Upper lobe of left lung (tissue), 6 donors: Measurements from ENCODE around the gene FAM13A. TPM values are rescaled to one million over a fixed set of nuclear protein-coding genes. Genes with fewer than 3 reads are reported as not detected.
"Not testable (repeated sequence)": the region's sequence is repeated elsewhere in the genome, so short reads cannot be mapped to it uniquely, and the experiment has no call there.

ENCODE experiments used
- ATAC-seq, 2 donors: fragments of 200-7000 bp; cut with Tn5 transposase; one replicate each; pipeline ENCODE4 v1.9.1; 2022; ENCODE audit warnings: mild to moderate bottlenecking in 2 of 2, moderate library complexity in 2 of 2; ENCODE audit not compliant: low FRiP score in 2 of 2
- DNase-seq, 2 donors: peaks; one replicate each; pipeline ENCODE4 v3.0.0-alpha.2; 2019 to 2020
- H3K27ac ChIP-seq, 4 donors: fragments of 200-600 bp; sonication (generic); one replicate each; pipeline ENCODE4 v1.5.1; 2016 to 2019
- H3K27me3 ChIP-seq, 4 donors: fragments of 200-600 bp; sonication (generic); one replicate each; pipeline ENCODE4 v1.5.1; 2017 to 2019
- H3K36me3 ChIP-seq, 4 donors: fragments of 200-600 bp; sonication (generic); one replicate each; pipeline ENCODE4 v1.5.1; 2016 to 2019
- H3K4me1 ChIP-seq, 4 donors: fragments of 200-600 bp; sonication (generic); one replicate each; pipeline ENCODE4 v1.5.1; 2018 to 2019
- H3K4me3 ChIP-seq, 4 donors: fragments of 200-600 bp; sonication (generic); one replicate each; pipeline ENCODE4 v1.5.1; 2017 to 2019; ENCODE audit warnings: mild to moderate bottlenecking in 2 of 4, moderate library complexity in 1 of 4
- H3K9me3 ChIP-seq, 4 donors: fragments of 200-600 bp; sonication (generic); one replicate each; pipeline ENCODE4 v1.5.1; 2018 to 2019
- EP300 ChIP-seq, 4 donors: sonication (generic); formaldehyde crosslinking; IDR thresholded peaks; one replicate each; pipeline ENCODE4 v1.5.1; 2017; ENCODE audit warnings: antibody characterized with exemption in 4 of 4, control low read depth in 2 of 4
- POLR2A ChIP-seq, 4 donors: fragments of 450-650 bp; IDR thresholded peaks; one replicate each; pipeline ENCODE4 v1.5.1; 2016 to 2017; ENCODE audit warnings: antibody characterized with exemption in 4 of 4, mild to moderate bottlenecking in 2 of 4
- POLR2AphosphoS5 ChIP-seq, 2 donors: sonication (generic); formaldehyde crosslinking; IDR thresholded peaks; one replicate each; pipeline ENCODE4 v1.5.1; 2017; ENCODE audit warnings: antibody characterized with exemption in 2 of 2
- whole genome bisulfite sequencing, 2 donors: methylation state at CpG; one replicate each; pipeline ENCODE4 v1.1.5; 2017 to 2018; 5-methylcytosine and 5-hydroxymethylcytosine counted together
- total RNA-seq, 6 donors: library from RNA; depleted of rRNA in 4 of 6; stranded (reverse); fragments of >200 nt in 4 of 6; gene quantifications; one replicate each; pipeline versions ENCODE4 v1.1.0 to v1.2.1, GENCODE V29; 2016 to 2021
- TF ChIP-seq, protein P1 (sequence below), 6 experiments: fragments of 450-650 bp in 4 of 6; fragments of 200-600 bp in 2 of 6; sonication (generic) in 2 of 6; IDR thresholded peaks; one replicate each; pipeline ENCODE4 v1.5.1; 2016 to 2019; ENCODE audit warnings: antibody characterized with exemption in 6 of 6
- donor health status: DM: no; HTN: no; CAD: no; lungs with moderate emphysema.
- donor health status: DM: no; HTN: yes; CAD: no; lungs with severe emphysema.

The FAM13A gene
- total RNA-seq, 6 donors from 2014 or later, result 15.8 to 173 (median 34.1) TPM

DNA sequence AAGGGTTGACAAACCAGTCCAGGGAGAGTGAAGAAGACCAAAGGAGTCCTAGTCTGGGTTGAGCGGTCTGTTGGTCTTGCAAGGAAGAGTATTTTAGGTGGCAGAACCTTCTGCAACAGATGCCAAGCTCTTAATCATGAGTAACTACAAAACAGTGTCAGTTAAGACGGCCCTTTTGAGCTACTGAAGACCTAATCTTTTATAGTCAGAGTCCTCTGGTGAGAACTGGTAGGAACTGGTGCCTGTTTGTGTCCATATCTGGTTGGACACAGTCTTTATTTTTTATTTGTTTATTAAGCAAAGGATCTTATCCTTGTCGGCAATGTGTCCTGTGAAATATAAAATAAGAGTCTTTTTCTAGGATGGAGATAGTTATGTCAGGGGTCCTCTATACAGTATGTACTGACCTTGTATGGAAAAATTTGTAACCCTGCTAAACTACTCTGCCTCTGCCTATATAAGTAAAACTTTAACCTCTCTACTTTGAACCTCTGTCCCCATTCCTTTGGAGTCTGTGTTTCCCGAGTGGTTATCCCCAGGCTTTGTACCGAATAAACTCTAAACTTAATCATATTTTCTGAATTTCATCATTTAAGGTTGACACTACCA is 47.1 kb downstream of the FAM13A start:
- H3K9me3 ChIP-seq, result peaks cover 0 to 3% (median 0%) of the 10 kb centered on the region in 4 donors
- H3K4me1 ChIP-seq, result no peaks in the 10 kb centered on the region
- WGBS, 2 donors, result 91 to 94% methylated on average over 5 of the region's 5 CpGs
- no peak for ATAC-seq
- H3K27ac ChIP-seq, result no peak overlapping the region
- no peak overlapping the region for H3K4me3 ChIP-seq
- no peak for TF ChIP-seq EP300 (IDR thresholded peaks at IDR 0.05)
- no peak for TF ChIP-seq POLR2A (IDR thresholded peaks at IDR 0.05)
- no peak for DNase-seq
- no peaks in the 10 kb centered on the region for H3K27me3 ChIP-seq
- no peaks in the 10 kb centered on the region for H3K36me3 ChIP-seq

DNA sequence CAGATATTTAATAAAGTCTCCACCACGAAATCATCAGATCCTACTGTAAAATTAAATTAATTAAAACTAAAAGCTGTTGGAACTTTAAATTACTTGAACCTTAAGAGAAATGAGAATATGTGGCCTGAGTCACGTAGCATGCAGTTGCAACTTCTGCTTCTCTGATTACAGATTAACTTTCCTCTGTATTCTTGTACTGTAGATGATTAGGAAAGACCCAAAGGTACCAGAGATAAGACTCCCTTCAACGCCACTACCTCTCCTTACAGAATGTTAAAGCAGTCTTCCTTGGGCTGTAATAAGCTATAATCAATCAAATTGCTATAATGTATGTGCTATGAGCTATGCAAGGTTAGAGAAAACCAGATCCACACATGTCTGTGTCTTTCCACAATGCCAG is 47.9 kb downstream of the FAM13A start:
- 85 to 94% methylated on average over 3 of the region's 3 CpGs for WGBS, 2 donors
- no peaks in the 10 kb centered on the region for H3K9me3 ChIP-seq
- DNase-seq, result no peak

DNA sequence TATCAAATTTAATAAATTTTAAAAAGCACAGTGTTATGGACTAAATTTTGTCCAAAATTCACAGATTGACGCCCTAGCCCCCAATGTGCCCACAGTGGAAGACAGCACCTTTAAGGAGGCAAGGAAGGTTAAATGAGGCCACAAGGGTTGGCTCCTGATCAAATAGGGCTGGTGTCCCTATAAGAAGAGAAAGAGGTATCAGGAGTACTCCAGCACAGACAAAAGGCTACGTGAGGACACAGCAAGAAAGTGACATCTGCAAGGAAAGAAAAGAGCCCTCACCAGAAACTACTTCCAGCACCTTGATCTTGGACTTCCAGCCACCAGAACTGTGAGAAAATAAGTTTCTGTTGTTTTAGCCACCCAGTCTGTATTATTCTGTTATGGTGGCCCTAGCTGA is 48.8 kb downstream of the FAM13A start:
- H3K4me1 ChIP-seq, result no peaks in the 10 kb centered on the region
- DNase-seq, result no peak
- 89 to 95% methylated on average over 2 of the region's 2 CpGs for WGBS, 2 donors
- H3K36me3 ChIP-seq, result no peaks in the 10 kb centered on the region
- H3K27ac ChIP-seq, result no peak overlapping the region
- TF ChIP-seq POLR2A (IDR thresholded peaks at IDR 0.05) (no peak), EP300 (IDR thresholded peaks at IDR 0.05) (no peak), POLR2AphosphoS5 (IDR thresholded peaks at IDR 0.05) (no peak)
- TF ChIP-seq, protein P1, sequence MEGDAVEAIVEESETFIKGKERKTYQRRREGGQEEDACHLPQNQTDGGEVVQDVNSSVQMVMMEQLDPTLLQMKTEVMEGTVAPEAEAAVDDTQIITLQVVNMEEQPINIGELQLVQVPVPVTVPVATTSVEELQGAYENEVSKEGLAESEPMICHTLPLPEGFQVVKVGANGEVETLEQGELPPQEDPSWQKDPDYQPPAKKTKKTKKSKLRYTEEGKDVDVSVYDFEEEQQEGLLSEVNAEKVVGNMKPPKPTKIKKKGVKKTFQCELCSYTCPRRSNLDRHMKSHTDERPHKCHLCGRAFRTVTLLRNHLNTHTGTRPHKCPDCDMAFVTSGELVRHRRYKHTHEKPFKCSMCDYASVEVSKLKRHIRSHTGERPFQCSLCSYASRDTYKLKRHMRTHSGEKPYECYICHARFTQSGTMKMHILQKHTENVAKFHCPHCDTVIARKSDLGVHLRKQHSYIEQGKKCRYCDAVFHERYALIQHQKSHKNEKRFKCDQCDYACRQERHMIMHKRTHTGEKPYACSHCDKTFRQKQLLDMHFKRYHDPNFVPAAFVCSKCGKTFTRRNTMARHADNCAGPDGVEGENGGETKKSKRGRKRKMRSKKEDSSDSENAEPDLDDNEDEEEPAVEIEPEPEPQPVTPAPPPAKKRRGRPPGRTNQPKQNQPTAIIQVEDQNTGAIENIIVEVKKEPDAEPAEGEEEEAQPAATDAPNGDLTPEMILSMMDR (IDR thresholded peaks at IDR 0.05), result no peak
- no peaks in the 10 kb centered on the region for H3K9me3 ChIP-seq
- no peak for ATAC-seq
- H3K4me3 ChIP-seq, result no peak overlapping the region
- no peaks in the 10 kb centered on the region for H3K27me3 ChIP-seq

More for the DNA sequence above, 47.9 kb downstream of the FAM13A start:
- Histone ChIP-seq H3K27me3 (no peaks in the 10 kb centered on the region), H3K36me3 (no peaks in the 10 kb centered on the region), H3K4me3 (no peak overlapping the region), H3K4me1 (no peaks in the 10 kb centered on the region), H3K27ac (no peak overlapping the region)
- TF ChIP-seq EP300 (IDR thresholded peaks at IDR 0.05), result no peak
- TF ChIP-seq POLR2A (IDR thresholded peaks at IDR 0.05), result no peak
- TF ChIP-seq POLR2AphosphoS5 (IDR thresholded peaks at IDR 0.05), result no peak
- TF ChIP-seq, protein P1 (IDR thresholded peaks at IDR 0.05), result no peak
- no peak for ATAC-seq

DNA sequence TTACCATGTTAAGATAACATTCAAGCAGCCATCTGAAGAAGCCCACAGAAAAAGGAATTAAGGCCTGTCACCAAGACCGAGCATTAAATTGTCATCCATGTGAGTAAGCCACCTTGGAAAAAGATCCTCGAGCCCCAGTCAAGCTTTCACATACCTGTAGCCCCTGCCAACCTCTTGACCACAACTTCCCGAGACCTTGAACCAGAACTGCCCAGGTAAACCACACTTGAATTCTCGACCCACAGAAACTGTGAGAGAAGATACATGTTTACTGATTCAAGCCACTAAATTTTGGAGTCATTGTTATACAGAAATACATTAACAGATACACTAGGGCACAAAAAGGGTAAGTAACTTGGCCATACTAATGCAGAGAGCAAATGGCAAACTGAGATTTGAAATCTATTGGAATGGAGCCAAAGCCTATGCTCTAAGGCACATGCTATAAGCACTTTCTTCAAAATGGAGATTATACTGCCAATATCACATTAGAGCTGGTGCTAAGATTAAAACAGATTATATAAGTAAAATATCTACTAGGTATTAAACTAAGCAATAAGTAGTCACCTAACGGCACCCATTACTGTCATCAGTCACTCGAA is 49.5 kb downstream of the FAM13A start:
- H3K27me3 ChIP-seq, result no peaks in the 10 kb centered on the region
- H3K4me3 ChIP-seq, result no peak overlapping the region
- DNase-seq (no peak), ATAC-seq (no peak)
- WGBS, 2 donors, result 94 to 99% methylated on average over 5 to 6 of the region's 6 CpGs
- H3K27ac ChIP-seq, result no peak overlapping the region
- no peaks in the 10 kb centered on the region for H3K36me3 ChIP-seq
- TF ChIP-seq EP300 (IDR thresholded peaks at IDR 0.05) (no peak), POLR2AphosphoS5 (IDR thresholded peaks at IDR 0.05) (no peak)
- no peaks in the 10 kb centered on the region for H3K4me1 ChIP-seq
- H3K9me3 ChIP-seq, result no peaks in the 10 kb centered on the region

DNA sequence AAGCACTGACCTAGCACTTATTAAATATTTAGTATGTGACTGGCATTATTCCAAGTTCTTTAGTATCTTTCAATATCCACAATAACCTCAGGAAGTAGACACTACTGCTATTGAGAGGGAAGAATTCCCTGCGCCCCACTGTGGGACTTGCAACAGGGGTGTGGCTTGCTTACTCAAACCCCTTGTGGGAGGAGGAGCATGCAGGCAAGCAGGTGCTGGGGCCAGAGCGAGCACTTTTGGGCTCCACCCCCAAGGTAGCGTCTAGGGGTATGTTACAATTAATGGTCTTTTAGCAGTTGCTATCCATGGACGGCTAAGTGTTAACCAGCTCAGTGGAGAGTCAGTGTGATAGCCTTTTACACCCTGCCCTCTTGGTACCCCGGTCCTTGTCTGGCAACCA is 50.7 kb downstream of the FAM13A start:
- Histone ChIP-seq H3K27me3 (no peaks in the 10 kb centered on the region), H3K27ac (no peak overlapping the region), H3K9me3 (no peaks in the 10 kb centered on the region), H3K4me1 (peaks cover 0 to 7% (median 0%) of the 10 kb centered on the region in 4 donors), H3K4me3 (no peak overlapping the region), H3K36me3 (no peaks in the 10 kb centered on the region)
- DNase-seq (no peak), ATAC-seq (no peak)
- TF ChIP-seq POLR2A (IDR thresholded peaks at IDR 0.05), result no peak
- no peak for TF ChIP-seq EP300 (IDR thresholded peaks at IDR 0.05)
- TF ChIP-seq, protein P1 (IDR thresholded peaks at IDR 0.05), result no peak
- no peak for TF ChIP-seq POLR2AphosphoS5 (IDR thresholded peaks at IDR 0.05)
- 95 to 98% methylated on average over 4 to 5 of the region's 5 CpGs for WGBS, 2 donors

DNA sequence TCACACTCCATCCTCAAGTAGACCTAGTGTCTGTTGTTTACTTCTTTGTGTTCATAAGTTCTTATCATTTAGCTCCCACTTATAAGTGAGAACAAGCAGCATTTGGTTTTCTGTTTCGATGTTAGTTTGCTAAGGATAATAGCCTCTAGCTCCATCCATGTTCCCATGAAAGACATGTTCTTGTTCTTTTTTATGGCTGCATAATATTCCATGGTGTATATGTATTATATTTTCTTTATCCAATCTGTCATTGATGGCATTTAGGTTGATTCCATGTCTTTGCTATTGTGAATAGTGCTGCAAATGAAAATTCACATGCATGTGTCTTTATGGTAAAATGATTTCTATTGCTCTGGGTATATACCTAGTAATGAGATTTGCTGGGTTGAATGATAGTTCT is 51.9 kb downstream of the FAM13A start:
- ATAC-seq, H3K27ac ChIP-seq, H3K4me1 ChIP-seq, H3K27me3 ChIP-seq, H3K4me3 ChIP-seq, DNase-seq, H3K9me3 ChIP-seq, H3K36me3 ChIP-seq: not testable (repeated sequence)
- 96 to 100% methylated on average over 1 of the region's 1 CpG for WGBS, 2 donors
